HEK293 (cell line): ENCODE results near the gene TBC1D24.
A peak's percentile ranks its signal among the peaks of the same experiment; 100 is the strongest.

ENCODE experiments used
- CTCF ChIA-PET: fragments of 350-600 bp; formaldehyde crosslinking; extraction: SDS; loops from one replicate; lab custom pipeline; 2021; ENCODE audit warnings: antibody characterized with exemption; lab: Yijun Ruan, JAX
- POLR2A ChIA-PET: fragments of 300-600 bp; formaldehyde crosslinking; extraction: SDS; loops from one replicate; lab custom pipeline; 2020; ENCODE audit warnings: antibody characterized with exemption, inconsistent platforms; lab: Yijun Ruan, JAX
- H3K27ac ChIP-seq: fragments of 200-500 bp; sonication (Bioruptor generic); 2 replicates; pipeline ENCODE4 v1.5.1; 2014; ENCODE audit warnings: low read depth, low read length, control low read depth, inconsistent platforms; ENCODE audit errors: extremely low read depth
- H3K36me3 ChIP-seq, 2 experiments: fragments of 200-500 bp in 1 of 2; sonication (Bioruptor generic) in 1 of 2; 1 replicate in 1 of 2; 2 replicates in 1 of 2; pipeline ENCODE4 v1.5.1; 2014 to 2017; ENCODE audit warnings: inconsistent platforms in 2 of 2, low read length in 2 of 2; ENCODE audit not compliant: control insufficient read depth in 2 of 2, insufficient read depth in 1 of 2
- H3K4me1 ChIP-seq: fragments of 200-500 bp; sonication (Bioruptor generic); 2 replicates; pipeline ENCODE4 v1.5.1; 2014; ENCODE audit warnings: mild to moderate bottlenecking, low read length, inconsistent platforms; ENCODE audit not compliant: control insufficient read depth, insufficient read depth
- H3K4me3 ChIP-seq: 2 replicates; pipeline ENCODE4 v1.5.1; 2011; ENCODE audit warnings: low read depth, mild to moderate bottlenecking, control low read depth, low read length, moderate library complexity
- H3K9me3 ChIP-seq: fragments of 200-500 bp; sonication (Bioruptor generic); 2 replicates; pipeline ENCODE4 v1.5.1; 2014; ENCODE audit warnings: low read depth, low read length, inconsistent platforms; ENCODE audit not compliant: control insufficient read depth, insufficient read depth
- ATF2 ChIP-seq: fragments of 450-650 bp; formaldehyde crosslinking; IDR thresholded peaks from 2 replicates; pipeline ENCODE4 v1.5.1; 2016; ENCODE audit warnings: missing biosample characterization, missing genetic modification characterization, low read depth
- GLI4 ChIP-seq: fragments of 450-650 bp; formaldehyde crosslinking; IDR thresholded peaks from 2 replicates; pipeline ENCODE4 v1.5.1; 2016; ENCODE audit warnings: missing biosample characterization, missing genetic modification characterization
- KLF10 ChIP-seq: fragments of 450-650 bp; IDR thresholded peaks from 2 replicates; pipeline ENCODE4 v1.5.1; 2018; ENCODE audit warnings: missing biosample characterization, mild to moderate bottlenecking, missing genetic modification characterization
- KLF7 ChIP-seq: fragments of 450-650 bp; formaldehyde crosslinking; IDR thresholded peaks from 2 replicates; pipeline ENCODE4 v1.5.1; 2016; ENCODE audit warnings: missing biosample characterization, missing genetic modification characterization, borderline replicate concordance
- KLF8 ChIP-seq: fragments of 450-650 bp; formaldehyde crosslinking; IDR thresholded peaks from 2 replicates; pipeline ENCODE4 v1.5.1; 2016; ENCODE audit warnings: missing biosample characterization, missing genetic modification characterization
- KLF9 ChIP-seq: fragments of 450-650 bp; formaldehyde crosslinking; IDR thresholded peaks from 2 replicates; pipeline ENCODE4 v1.5.1; 2016; ENCODE audit warnings: missing biosample characterization, missing genetic modification characterization, low read depth
- OSR2 ChIP-seq: fragments of 450-650 bp; formaldehyde crosslinking; IDR thresholded peaks from 2 replicates; pipeline ENCODE4 v1.5.1; 2016; ENCODE audit warnings: missing biosample characterization, missing genetic modification characterization
- PRDM10 ChIP-seq: fragments of 450-650 bp; formaldehyde crosslinking; IDR thresholded peaks from 2 replicates; pipeline ENCODE4 v1.5.1; 2016; ENCODE audit warnings: missing biosample characterization, missing genetic modification characterization
- WT1 ChIP-seq: fragments of 450-650 bp; formaldehyde crosslinking; IDR thresholded peaks from 2 replicates; pipeline ENCODE4 v1.5.1; 2016; ENCODE audit warnings: missing biosample characterization, missing genetic modification characterization
- ZBTB20 ChIP-seq: fragments of 450-650 bp; formaldehyde crosslinking; IDR thresholded peaks from 2 replicates; pipeline ENCODE4 v1.5.1; 2016; ENCODE audit warnings: missing biosample characterization, missing genetic modification characterization
- ZBTB21 ChIP-seq: fragments of 450-650 bp; formaldehyde crosslinking; IDR thresholded peaks from 2 replicates; pipeline ENCODE4 v1.5.1; 2017; ENCODE audit warnings: missing biosample characterization, missing genetic modification characterization
- ZBTB26 ChIP-seq: fragments of 450-650 bp; formaldehyde crosslinking; optimal IDR thresholded peaks from 2 replicates; pipeline ENCODE3; 2016; ENCODE audit warnings: missing biosample characterization, mild to moderate bottlenecking, missing genetic modification characterization
- ZBTB8A ChIP-seq: fragments of 450-650 bp; formaldehyde crosslinking; IDR thresholded peaks from 2 replicates; pipeline ENCODE4 v1.5.1; 2016; ENCODE audit warnings: missing biosample characterization, missing genetic modification characterization
- ZFP69B ChIP-seq: fragments of 450-650 bp; formaldehyde crosslinking; IDR thresholded peaks from 2 replicates; pipeline ENCODE4 v1.5.1; 2016; ENCODE audit warnings: missing biosample characterization, missing genetic modification characterization
- ZNF292 ChIP-seq: fragments of 450-650 bp; formaldehyde crosslinking; IDR thresholded peaks from 2 replicates; pipeline ENCODE4 v1.5.1; 2016; ENCODE audit warnings: low read depth, missing biosample characterization, missing genetic modification characterization, borderline replicate concordance
- ZNF302 ChIP-seq: fragments of 450-650 bp; formaldehyde crosslinking; IDR thresholded peaks from 2 replicates; pipeline ENCODE4 v1.5.1; 2016; ENCODE audit warnings: missing biosample characterization, missing genetic modification characterization, low read depth
- ZNF362 ChIP-seq: fragments of 450-650 bp; formaldehyde crosslinking; IDR thresholded peaks from 2 replicates; pipeline ENCODE4 v1.5.1; 2016; ENCODE audit warnings: missing biosample characterization, missing genetic modification characterization
- ZNF37A ChIP-seq: fragments of 450-650 bp; IDR thresholded peaks from 2 replicates; pipeline ENCODE4 v1.5.1; 2018; ENCODE audit warnings: missing biosample characterization, missing genetic modification characterization
- ZNF629 ChIP-seq: fragments of 450-650 bp; formaldehyde crosslinking; IDR thresholded peaks from 2 replicates; pipeline ENCODE4 v1.5.1; 2017; ENCODE audit warnings: missing biosample characterization, missing genetic modification characterization
- ZNF704 ChIP-seq: fragments of 450-650 bp; formaldehyde crosslinking; IDR thresholded peaks from 2 replicates; pipeline ENCODE4 v1.5.1; 2016; ENCODE audit warnings: missing biosample characterization, missing genetic modification characterization
- ZNF843 ChIP-seq: fragments of 450-650 bp; formaldehyde crosslinking; IDR thresholded peaks from 2 replicates; pipeline ENCODE4 v1.5.1; 2016; ENCODE audit warnings: missing biosample characterization, missing genetic modification characterization
- ZXDB ChIP-seq: fragments of 450-650 bp; formaldehyde crosslinking; IDR thresholded peaks from 2 replicates; pipeline ENCODE4 v1.5.1; 2016; ENCODE audit warnings: missing biosample characterization, missing genetic modification characterization

TBC1D24 gene

GRCh38 chr16:2466667-2467527, 8.0 kb upstream of the TBC1D24 start (continued):
- TF ChIP-seq PRDM10 = peak; percentile 82
- TF ChIP-seq ZNF362 (tag by site-specific recombination) = no peak
- TF ChIP-seq KLF7 = no peak

- Histone ChIP-seq H3K4me1 (peaks cover 27% of the 10 kb centered on the region), H3K36me3 (peaks cover 0 to 13% of the 10 kb centered on the region in 2 experiments; a peak in 1 of 3 replicates), H3K27ac (peak overlapping the region; percentile 85), H3K4me3 (peak overlapping the region; percentile 37), H3K9me3 (no peaks in the 10 kb centered on the region)
- CTCF ChIA-PET = interaction anchor here (0.6 kb wide), 1 partner anchor 32 kb away, joined by 3 read pairs; no protein-coding TSS in a partner anchor
- POLR2A ChIA-PET = interaction anchor here (0.6 to 3.2 kb wide), 8 partner anchors 8 to 263 kb away, joined by 3 to 34 read pairs (median 4); partner anchors contain the start of genes ATP6V0C and TEDC2
- peak; percentile 11; the same call in 1 of the 2 replicates for TF ChIP-seq ZFP69B (tag by site-specific recombination)
- TF ChIP-seq ZXDB (tag by site-specific recombination) = peak; percentile 45
- peak; percentile 44; the same call in 1 of the 2 replicates for TF ChIP-seq ATF2 (tag by site-specific recombination)
- peak; percentile 43 for TF ChIP-seq WT1 (tag by site-specific recombination)
- TF ChIP-seq KLF8 (tag by site-specific recombination) = peak; percentile 40; the same call in 1 of the 2 replicates
- peak; percentile 94 for TF ChIP-seq ZNF629 (tag by site-specific recombination)
- TF ChIP-seq OSR2 (tag by site-specific recombination) = peak; percentile 94
- peak; percentile 72; the same call in 1 of the 2 replicates for TF ChIP-seq KLF10 (tag by site-specific recombination)
- no peak for TF ChIP-seq ZNF292 (tag by site-specific recombination)
- TF ChIP-seq ZBTB26 (tag by site-specific recombination) = no peak
- TF ChIP-seq ZNF843 = 0 out of 2 replicates have a peak, but pooled peaks have one; percentile 6
- TF ChIP-seq ZBTB8A (tag by site-specific recombination) = peak; percentile 71
- peak; percentile 30; the same call in 1 of the 2 replicates for TF ChIP-seq KLF9
- no peak for TF ChIP-seq ZNF704 (tag by site-specific recombination)
- peak; percentile 29; the same call in 1 of the 2 replicates for TF ChIP-seq GLI4
- 0 out of 2 replicates have a peak, but pooled peaks have one; percentile 16 for TF ChIP-seq ZBTB20 (tag by site-specific recombination)
- peak; percentile 4; the same call in 1 of the 2 replicates for TF ChIP-seq ZNF37A (tag by site-specific recombination)
- TF ChIP-seq ZBTB21 = peak; percentile 87
- no peak for TF ChIP-seq ZNF302 (tag by site-specific recombination)
These were observed 7.2 kb upstream of the TBC1D24 start for GRCh38 chr16:2467528-2468232.
